HS-27A (cell line): ENCODE measurements around the gene RWDD4.
"Not testable (repeated sequence)": the region's sequence is repeated elsewhere in the genome, so short reads cannot be mapped to it uniquely, and the experiment has no call there.

ENCODE experiments used
- DNase-seq: peaks from one replicate; pipeline ENCODE4 v3.0.0-alpha.2; 2012; ENCODE audit warnings: low read depth, missing footprints

RWDD4 gene

DNA sequence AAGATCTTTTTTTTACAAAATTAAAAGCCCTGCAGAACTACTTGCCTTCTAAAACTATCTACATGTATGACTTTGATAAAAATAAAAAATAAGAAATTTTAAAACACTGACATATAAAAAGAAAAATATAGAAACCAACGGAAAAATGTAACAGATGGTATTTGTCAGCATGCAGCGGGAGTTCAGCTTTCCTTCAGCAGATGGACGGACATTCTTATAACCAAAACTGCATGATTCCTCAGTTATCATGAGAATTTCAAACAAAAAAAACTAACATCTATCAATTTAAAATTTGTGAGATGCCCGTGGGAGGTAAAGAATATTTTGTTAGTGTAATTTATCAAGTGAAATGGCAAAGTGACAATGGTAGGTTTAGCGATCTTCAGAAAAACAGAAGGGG lies 23.2 kb downstream of the RWDD4 start:
- no peak for DNase-seq

DNA sequence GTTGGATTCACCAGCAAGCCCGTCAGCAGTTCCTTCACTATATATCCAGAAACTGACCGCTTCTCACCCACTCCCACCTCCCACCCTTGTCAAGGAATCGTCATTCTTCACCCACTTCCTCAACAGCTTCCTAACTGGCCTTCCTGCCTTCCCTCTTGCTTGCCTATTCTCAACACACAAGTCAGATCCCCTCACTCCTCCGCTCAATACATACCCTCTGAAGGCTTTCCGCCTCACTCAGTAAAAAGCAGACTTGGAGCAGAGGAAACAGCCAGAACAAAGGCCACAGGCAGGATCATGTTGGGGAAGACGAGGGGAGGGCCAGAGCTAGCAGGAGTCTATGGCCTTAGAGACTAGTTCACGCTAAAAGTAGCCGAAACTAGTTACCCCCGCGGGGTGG lies 23.7 kb downstream of the RWDD4 start:
- DNase-seq = no peak

DNA sequence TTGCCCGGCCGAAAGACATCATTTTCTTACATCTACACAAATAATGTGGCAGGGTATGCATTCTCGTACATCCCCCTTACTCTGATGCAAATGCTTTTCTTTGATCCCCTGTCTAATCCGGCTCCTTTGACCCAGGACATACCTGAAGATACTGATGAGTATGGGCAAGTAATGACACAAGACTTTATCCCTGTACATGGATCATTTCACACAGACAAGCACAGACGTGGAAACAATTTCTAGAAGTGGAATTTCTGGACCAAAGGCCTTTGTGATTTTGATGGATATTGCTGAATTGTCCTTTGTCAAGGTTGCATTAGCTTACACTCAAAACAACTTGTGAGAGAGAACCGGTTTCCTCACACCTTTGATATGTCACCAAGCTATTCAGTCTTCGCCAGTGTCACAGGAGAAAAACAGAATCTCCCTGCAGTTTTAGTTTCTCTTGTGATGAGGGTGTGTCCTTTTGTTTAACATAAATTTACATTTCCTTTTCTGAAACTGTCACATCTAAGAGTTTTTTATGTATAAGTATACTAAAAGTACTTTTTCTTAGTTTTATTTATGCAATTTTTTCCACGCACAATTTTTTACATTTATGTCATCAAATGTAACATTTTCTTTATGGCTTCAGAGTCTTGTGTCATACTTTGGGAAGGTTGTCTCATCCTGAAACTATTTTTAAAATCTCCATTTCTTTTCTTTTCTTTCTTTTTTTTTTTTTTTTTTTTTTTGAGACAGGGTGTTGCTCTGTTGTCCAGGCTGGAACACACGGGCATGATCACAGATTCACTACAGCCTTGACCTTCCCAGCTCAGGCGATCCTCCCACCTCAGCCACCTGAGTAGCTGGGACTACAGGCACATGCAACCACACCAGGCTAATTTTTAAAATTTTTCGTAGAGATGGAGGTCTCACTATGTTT lies 25.2 kb downstream of the RWDD4 start:
- no peak for DNase-seq

DNA sequence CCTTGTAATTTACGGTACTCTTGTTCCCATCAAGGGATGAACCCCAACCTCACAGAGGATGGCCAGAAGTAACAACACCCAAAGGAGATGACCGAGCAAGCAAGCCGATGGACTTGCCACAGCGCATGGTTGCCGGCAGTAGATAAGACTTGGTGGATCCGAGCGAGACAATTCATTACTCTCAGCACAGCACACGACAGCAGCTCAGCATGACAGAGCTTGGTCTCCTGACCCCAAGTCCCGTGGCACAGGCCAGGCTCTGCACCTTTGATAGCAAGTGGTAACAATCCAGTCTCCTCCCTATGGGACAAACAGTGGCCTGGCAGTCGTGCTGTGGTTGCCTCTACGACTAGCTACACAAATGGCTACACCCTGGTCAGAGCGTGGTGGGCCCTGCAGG lies 26.3 kb downstream of the RWDD4 start:
- DNase-seq = no peak

DNA sequence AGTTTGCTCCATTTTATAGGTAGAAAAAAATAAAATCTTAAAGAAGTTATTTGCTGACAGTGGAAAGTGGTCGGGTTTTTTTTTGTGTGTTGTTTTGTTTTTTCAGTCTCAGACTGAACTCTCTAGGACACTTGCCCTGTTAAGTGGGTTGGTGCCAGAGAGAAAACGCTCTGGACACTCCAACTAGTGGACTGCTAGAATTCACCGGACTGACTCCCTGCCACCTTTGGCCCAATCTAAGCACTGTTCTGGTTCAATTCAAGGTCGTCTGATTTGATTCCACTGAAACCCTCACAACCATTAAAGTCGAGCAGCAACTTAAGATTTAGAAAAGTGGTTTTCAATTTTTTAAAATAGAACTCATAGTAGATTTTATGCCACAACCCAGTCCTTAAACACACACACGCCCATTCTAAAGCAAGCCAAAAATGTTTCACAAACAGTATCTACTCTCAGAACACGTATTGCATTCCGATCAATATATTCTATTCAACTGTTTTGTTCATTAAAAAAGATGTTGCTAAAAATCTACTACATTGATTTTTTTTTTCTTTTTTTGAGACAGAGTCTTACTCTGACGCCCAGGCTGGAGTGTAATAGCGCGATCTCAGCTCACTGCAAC lies 27.3 kb downstream of the RWDD4 start:
- no peak for DNase-seq

DNA sequence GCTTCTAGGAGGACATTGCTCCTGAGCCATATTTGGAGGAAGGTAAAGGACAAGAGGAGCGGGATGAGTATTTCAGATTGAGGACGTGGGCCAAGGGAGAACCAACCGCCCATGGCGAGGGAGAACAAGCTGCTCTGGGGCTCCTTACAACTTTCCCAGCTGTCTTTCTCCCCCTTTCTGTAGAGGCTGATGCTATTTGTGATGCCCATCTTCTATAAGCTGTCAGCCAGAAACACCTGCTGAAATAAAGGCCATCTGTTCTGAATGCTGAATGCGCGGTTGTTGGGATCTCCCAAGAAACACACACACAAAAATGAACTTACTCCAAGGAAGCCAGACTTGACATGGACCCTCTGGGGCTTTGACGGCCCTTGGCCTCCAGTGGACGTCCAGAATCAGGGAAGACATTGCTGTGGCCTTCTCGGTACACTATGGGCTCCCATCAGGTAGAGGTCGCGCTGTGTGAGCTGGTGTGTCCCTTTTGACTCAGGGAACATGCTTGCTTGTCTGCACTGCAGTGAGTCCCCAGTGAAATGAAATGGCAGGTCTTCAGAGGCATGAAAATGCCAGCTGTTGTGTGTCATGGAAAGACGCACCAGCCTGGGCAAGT lies 30.9 kb downstream of the RWDD4 start:
- DNase-seq = no peak

DNA sequence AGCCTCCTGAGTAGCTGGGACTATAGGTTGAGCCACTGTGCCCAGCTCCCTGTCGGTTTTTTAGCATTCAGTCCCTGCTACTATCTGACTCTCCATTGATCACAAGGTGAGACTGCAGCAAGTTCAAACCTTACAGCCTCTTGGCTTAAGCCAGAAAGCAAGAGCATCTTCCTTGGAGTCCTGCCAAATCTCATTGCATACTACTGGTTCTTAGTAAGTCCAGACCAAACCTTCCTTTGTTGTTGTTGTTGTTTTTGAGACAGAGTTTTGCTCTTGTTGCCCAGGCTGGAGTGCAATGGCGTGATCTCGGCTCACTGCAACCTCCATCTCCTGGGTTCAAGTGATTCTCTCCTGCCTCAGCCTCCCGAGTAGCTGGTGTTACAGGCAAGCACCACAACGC lies 31.7 kb downstream of the RWDD4 start:
- DNase-seq = not testable (repeated sequence)

DNA sequence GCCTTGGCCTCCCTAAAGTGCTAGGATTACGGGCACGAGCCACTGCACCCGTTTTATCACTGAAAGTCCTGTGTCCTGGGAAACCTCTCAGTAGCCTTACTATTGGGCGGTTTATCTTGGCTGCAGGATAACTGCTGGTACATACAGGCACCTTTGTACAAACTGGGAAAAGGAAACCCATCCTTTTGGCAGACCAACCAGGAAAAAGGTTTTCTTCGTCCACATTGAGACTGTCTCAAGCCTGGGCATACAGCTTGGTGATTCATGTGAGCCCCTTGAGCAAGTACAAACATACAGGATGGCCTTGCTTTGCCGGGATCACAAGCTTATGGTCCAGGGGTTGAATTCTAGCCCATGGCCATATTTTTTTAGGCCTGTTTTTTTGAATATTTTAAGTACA lies 32.8 kb downstream of the RWDD4 start:
- no peak for DNase-seq

DNA sequence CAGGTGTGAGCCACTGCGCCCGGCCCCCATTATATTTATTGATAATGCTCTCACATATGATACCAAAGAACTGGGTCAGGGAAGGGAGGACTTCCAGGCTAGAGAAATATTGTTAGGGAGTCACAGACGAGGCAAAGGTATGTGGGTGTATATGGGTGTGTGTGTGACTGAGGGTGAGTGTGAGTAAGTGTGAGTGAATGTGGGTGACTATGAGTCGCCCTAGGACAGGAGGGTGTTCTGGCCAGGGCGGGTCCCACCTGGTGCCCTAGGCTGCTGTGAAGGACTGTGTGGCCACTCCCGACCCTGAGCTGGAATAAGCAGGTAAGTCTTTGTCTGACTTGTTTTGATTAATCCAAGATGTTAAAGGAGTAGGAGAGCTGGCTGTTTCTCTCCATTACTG lies 34.4 kb downstream of the RWDD4 start:
- DNase-seq = no peak

DNA sequence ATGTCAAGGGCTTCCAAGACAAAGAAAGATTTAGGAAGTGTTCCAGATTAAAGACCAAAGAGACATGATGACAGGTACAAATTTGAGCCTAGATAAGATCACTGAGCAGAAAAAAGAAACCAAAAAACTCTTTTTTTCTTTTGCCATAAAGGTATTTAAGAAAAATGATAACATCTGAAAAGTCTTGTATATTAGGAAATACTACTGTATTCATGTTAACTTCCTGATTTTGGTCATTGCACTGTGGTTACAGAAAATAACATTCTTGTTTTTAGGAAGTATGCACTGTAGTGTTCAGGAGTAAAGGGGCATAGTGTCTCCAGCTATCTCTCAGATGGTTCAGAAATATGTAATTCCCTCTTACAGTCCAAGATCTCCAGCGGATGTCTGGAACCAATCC lies 37.1 kb downstream of the RWDD4 start:
- no peak for DNase-seq

DNA sequence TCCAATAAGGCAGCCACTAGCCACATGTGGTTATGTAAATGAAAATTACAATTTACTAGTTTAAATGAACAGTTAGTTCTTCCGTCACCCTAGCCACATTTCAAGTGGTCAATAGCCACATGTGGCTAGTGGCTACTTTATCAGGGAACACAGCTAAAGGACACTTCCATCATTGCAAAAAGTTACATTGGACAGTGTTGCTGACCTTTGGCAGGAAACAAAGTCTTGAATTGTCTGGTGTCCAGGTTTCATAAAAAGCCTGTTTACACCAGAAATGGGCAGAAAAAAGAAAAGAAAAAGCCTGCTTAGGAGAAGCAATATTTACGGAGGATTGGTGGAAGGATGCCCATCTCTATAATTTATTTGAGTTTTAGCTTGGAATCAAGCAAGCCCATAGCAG lies 38.6 kb downstream of the RWDD4 start:
- no peak for DNase-seq

DNA sequence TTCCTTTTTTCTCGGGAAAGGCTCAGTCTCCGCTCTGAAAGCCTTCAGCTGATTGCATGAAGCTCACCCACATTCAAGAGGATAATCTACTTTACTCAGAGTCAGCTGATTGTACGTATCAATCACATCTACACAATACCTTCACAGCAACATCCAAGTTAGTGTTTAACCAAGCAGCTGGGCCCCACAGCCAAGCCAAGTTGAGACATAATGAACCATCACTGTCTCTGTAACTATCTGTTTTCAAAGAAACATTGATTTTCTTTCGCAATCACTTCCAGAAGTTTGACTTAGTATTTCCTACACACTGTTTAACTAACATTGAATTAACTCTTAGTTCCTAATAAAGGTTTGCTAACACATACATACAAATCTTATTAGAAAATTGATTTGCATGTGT lies 40.3 kb downstream of the RWDD4 start:
- DNase-seq = no peak

DNA sequence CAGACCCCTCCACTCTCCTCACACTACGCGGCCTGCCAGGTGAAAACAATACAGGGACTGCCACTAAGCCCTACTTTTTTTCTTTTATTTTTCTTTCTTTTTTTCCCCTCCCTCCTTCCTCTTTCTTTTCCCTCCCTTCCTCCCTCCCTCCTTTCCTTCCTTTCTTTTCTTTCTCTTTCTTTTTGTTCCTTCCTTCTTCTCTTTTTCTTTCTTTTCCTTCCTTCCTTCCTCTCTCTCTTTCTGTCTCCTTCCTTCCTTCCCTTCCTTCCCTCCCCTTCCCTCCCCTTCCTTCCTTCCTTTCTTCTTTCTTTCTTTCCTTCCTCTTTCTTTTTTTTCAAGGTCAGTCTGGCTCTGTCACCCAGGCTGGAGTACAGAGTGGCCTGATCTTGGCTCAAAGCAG lies 41.9 kb downstream of the RWDD4 start:
- no peak for DNase-seq

DNA sequence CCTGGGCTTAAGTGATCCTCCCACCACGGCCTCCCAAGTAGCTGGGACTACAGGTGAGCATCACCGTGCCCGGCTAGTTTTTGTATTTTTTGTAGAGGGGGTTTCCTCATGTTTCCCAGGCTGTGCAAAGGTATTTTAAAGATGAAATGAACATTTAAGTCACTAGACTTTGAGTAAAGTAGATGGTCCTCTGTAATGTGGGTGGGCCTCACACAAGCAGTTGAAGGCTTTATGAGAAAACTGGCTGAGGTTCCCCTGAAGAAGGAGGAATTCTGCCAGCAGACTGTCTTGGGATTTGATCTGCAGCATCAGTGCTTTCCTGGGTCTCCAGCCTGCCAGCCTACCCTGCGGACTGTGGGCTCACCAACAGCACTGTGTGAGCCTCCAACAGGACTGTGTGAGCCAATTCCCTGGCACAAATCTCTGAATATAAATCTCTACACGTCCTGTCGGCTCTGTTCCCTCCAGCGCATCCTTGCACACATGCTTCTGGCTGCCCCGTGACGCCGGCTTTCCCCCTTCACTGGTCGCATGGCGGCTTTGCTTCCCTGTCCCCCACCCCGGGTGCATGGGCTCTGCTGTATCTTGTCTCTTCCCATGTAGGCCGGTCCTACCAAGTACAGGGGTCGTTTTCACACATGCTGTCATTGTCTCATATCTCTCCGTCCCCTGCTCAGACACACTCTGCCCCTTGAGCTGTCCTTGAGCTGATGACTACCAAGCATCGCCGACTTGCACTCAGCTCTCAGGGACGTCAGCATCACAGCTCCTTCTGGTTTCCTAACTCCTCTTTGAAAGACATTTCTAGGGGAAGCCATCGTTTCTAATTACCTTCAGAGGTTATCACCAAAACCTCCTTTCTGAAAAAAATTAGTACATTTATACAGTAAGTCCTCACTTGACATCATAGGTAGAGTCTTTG lies 46.4 kb downstream of the RWDD4 start:
- DNase-seq = no peak

DNA sequence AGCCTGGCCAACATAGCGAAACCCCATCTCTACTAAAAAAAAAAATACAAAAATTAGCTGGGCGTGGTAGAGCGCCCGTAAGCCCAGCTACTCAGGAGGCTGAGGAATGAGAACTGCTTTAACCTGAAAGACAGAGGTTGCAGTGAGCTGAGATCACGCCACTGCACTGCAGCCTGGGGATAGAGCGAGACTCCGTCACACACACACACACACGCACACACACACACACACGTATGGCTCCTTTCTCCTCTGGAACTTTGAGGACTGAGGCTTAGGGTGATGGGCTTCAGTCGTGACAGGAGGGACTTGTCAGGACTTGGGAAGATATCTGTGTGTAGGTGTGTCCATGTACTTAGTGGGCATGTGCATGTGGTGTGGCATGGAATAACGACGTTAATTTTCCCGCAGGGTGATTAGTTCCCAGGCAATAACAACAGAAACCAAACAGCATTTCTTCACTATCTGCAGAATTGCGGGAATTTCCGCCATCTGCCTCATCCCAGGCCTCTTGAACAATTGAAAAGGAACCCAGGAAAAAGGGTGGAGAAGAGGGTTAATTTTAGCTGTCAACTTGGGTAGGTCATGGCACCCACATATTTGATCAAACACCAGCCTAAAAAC lies 47.7 kb downstream of the RWDD4 start:
- no peak for DNase-seq

DNA sequence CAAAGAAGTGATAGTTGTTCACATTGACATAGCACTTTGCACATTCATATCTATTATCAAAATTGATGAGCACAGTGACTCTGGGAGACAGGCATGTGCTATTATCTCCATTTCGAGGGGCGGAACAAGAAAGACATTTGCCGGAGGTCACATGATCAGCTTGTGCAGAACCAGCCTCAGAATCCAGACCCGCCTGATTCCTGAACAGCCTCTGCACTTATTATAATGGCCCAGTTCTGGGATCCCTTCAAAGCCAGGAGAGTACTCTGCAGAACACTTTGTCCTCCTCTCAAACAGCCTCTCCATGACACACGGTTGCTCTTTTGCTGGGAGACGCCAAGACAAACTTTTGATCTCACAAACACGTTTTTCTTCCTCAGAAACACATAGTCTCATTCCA lies 48.4 kb downstream of the RWDD4 start:
- no peak for DNase-seq

DNA sequence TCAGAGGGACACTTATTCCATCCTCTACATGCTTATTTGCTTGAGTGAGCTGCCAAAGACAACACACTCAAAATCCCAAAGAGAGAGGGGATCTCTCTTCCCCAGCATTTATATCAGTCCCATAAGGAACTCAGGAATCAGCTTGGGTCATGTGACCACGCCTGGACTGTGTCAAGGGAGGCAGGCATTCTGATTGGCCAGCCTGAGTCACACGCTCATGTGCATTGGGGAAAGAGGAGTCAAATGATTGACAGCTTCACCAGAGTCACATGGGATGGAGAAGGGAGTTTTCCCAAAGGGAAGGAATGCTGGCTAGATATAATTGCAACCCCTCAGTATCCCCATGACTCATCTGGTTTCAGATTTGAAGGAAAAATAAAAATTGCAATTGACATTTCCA lies 49.0 kb downstream of the RWDD4 start:
- DNase-seq = peak; percentile 5

DNA sequence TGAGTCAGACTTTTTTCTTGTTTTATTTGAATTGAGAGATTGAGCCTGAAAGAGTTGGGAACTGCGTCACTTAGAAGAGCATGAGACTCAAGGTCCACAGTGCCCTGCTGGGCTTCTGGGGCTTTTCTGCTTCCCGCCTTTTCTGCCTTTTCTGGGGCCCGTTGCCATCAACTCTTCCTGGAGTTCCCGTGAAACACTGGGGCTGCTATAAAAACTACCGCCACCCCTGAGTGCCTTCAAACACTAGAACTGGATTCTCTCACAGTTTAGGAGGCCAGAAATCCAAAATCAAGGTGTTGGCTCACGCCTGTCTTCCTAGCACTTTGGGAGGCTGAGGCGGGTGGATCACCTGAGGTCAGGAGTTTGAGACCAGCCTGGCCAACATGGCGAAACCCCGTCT lies 49.8 kb downstream of the RWDD4 start:
- no peak for DNase-seq

DNA sequence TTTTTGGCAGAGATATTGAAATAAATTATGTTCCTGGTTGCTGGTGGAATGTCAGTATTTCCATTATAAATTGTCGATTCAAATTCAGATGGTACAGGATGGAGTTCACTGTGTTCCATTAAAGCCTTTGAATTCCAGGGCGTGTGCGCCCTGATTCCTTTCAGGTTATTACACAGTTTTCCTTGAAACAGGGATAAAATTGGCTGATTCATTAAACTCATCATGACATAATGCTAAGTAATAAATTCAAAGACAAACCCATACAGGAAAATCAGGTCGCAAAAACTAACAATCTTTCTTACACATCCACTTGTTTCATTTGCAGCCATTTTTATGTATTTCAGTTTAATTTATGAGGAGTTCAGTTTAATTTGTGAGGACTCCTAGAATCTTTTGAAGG lies 51.1 kb downstream of the RWDD4 start:
- DNase-seq = no peak

DNA sequence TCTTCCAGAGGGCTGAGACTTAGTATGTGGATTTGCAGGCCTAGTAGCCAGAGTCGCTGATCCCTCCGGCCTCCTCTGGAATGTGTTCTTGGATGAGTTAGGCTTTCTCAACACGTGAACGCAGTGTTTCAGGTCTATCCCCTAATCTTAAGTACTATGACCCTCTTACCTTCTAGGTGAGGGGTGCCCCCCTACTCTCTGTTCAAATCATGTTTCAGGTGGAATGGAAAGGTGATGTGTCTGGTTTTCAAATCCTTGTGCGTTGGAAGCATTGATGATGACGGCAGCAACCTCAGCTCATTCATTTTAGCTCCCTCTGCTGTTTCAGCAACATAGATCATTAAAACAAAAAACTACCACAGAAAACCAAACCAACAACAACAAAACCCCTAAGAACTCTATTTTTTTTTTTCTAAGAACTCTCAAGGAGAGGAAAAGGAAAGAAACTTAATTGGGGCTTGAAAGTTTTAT lies 56.4 kb downstream of the RWDD4 start:
- DNase-seq = no peak

DNA sequence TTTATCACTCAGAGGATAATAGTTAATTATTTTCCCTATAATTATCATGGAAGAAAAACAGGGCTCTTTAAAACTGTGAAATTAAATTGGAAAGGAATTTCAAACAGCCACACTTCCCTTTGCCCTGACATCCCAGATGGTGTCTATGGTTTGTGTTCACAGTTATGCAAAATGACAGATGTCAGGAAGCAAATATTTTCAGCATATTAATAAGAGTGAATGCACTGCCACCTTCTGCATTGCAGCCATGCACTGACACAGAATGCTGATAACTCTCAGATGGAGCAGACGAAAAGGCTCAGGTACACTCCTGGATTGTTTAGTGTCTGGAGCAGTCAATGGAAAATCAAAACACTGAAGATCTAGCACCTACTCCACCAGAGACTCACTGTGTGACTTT lies 57.6 kb downstream of the RWDD4 start:
- no peak for DNase-seq
